Activated naive CD4-positive, alpha-beta T cell treated with anti-CD3 and anti-CD28 coated beads, Interleukin-2, amount 50 U/mL, for 24 hours (primary cell): Measurements from ENCODE around the gene TET2.

ENCODE experiments used
- H3K27ac Mint-ChIP-seq: one replicate; pipeline ENCODE4 v1.8.0; 2021; ENCODE audit warnings: mild to moderate bottlenecking, mixed read lengths
- H3K27me3 Mint-ChIP-seq: one replicate; pipeline ENCODE4 v1.8.0; 2021; ENCODE audit warnings: mixed read lengths
- H3K36me3 Mint-ChIP-seq: one replicate; pipeline ENCODE4 v1.8.0; 2021; ENCODE audit warnings: mixed read lengths
- H3K4me1 Mint-ChIP-seq: one replicate; pipeline ENCODE4 v1.8.0; 2021; ENCODE audit warnings: mixed read lengths
- H3K4me3 Mint-ChIP-seq: one replicate; pipeline ENCODE4 v1.8.0; 2021; ENCODE audit warnings: mild to moderate bottlenecking, mixed read lengths
- H3K9me3 Mint-ChIP-seq: one replicate; pipeline ENCODE4 v1.8.0; 2021; ENCODE audit warnings: mixed read lengths

The TET2 gene

DNA sequence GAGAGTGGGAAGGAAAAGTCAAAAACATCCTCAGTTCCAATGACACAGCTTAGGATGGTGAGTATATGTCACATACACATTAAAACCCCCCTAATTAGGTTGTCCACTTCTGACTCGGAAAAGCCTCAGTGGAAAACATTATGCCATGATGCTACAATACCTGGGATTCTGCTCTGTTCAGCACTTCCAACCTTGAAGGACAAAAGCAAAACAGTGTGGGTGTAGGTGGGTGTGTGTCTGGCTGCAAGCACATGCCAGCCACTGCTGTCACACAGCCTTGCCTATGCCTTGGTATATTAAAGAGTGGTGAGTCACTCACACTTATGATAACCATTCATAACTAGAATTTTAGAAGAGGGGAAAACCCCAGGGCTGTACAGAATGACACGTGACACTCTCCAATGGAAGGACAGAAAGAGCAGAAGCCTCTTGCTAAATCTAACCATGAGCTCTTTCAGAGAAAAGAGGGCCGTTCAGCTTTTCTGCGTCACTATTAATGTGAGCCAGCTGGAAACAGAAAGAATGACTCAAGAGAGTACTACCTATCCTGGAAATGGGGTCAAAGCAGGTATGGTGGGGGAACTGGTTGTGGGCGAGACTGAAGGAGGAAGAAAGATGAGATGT is 159.6 kb downstream of the TET2 start:
- Mint-ChIP-seq H3K27me3 (no peaks in the 10 kb centered on the region), H3K27ac (peak overlapping the region; percentile 93), H3K4me1 (peaks cover 25% of the 10 kb centered on the region), H3K4me3 (peak overlapping the region; percentile 40), H3K36me3 (peaks cover 10% of the 10 kb centered on the region), H3K9me3 (peaks cover 6% of the 10 kb centered on the region)

- Mint-ChIP-seq H3K27me3 (no peaks in the 10 kb centered on the region), H3K36me3 (peaks cover 10% of the 10 kb centered on the region), H3K4me3 (peak overlapping the region; percentile 40), H3K27ac (peak overlapping the region; percentile 93), H3K4me1 (peaks cover 25% of the 10 kb centered on the region), H3K9me3 (peaks cover 6% of the 10 kb centered on the region)
Observed at GRCh38 chr4:105306820-105307219, 160.1 kb downstream of the TET2 start.

DNA sequence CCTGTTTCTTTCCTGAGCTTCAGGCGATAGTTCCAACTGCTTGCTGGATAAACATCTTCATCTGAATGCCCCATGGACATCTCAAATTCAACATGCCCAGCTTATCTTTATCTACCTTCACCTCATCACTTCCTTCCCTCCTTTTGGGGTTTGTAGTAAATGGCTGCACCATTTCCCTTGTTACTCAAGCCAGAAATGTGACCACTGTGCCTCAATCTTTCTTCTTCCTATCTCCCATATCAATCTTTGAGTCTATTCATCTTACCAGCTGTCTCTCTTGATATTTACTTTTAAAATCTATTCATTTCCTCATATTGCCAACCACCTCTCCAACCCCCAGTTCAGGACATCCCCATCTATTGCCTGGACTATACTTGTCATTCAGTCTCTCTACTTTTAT is 171.8 kb downstream of the TET2 start:
- H3K36me3 Mint-ChIP-seq, result peaks cover 18% of the 10 kb centered on the region
- no peak overlapping the region for H3K4me3 Mint-ChIP-seq
- H3K27ac Mint-ChIP-seq, result no peak overlapping the region
- no peaks in the 10 kb centered on the region for H3K27me3 Mint-ChIP-seq
- H3K4me1 Mint-ChIP-seq, result no peaks in the 10 kb centered on the region
- peaks cover 19% of the 10 kb centered on the region for H3K9me3 Mint-ChIP-seq

DNA sequence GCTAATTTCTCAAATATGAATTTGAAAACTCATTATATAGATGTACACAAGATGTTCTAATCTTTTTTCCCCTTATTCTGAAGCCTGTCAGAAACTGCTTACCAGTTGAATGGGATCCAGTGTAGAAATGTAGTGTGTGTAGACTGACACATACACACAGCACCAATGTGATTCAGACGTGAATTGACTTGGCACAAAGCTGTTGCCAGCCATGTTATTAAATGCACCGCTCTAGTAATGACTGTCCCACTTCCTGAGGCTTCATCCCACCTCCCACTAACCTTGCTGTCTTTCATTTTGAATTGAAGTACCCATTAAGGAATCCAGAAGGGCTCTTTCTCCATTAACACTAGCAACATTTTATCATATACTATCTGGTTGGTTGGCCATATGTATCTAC is 180.5 kb downstream of the TET2 start:
- Mint-ChIP-seq H3K27ac (no peak overlapping the region), H3K9me3 (no peaks in the 10 kb centered on the region)

GRCh38 chr4:105327956-105328355 is 181.3 kb downstream of the TET2 start:
- Mint-ChIP-seq H3K4me3 (no peak overlapping the region), H3K36me3 (no peaks in the 10 kb centered on the region), H3K27me3 (no peaks in the 10 kb centered on the region), H3K9me3 (no peaks in the 10 kb centered on the region), H3K27ac (no peak overlapping the region), H3K4me1 (peaks cover 10% of the 10 kb centered on the region)

More for the DNA sequence above, 180.5 kb downstream of the TET2 start:
- H3K36me3 Mint-ChIP-seq, result no peaks in the 10 kb centered on the region
- H3K4me3 Mint-ChIP-seq, result no peak overlapping the region
- no peaks in the 10 kb centered on the region for H3K27me3 Mint-ChIP-seq
- H3K4me1 Mint-ChIP-seq, result peaks cover 10% of the 10 kb centered on the region

DNA sequence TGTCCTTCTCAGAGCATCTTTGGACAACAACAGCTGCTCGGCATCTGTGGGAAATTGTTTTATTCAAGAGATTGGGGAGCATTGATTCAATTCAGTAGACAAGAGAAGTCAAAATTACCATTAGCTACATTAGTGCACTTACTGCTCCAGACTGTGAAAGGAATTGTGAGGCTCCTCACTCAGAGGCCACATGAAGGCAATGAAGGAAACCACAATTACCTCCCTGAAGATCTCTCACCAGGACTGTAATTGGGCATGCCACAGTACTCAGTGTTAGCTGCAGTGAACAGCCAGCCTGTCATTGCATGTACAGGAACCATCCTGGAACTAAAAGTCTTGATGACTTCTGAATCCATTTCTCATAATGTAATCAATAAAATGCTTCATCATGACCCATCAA is 182.4 kb downstream of the TET2 start:
- H3K27me3 Mint-ChIP-seq, result no peaks in the 10 kb centered on the region
- no peaks in the 10 kb centered on the region for H3K9me3 Mint-ChIP-seq
- H3K4me3 Mint-ChIP-seq, result no peak overlapping the region
- H3K4me1 Mint-ChIP-seq, result peaks cover 10% of the 10 kb centered on the region
- H3K27ac Mint-ChIP-seq, result no peak overlapping the region
- H3K36me3 Mint-ChIP-seq, result peaks cover 5% of the 10 kb centered on the region
